Measurements from ENCODE around the gene MROH7.
A peak's percentile ranks its signal among the peaks of the same experiment; 100 is the strongest.

The MROH7 gene

DNA sequence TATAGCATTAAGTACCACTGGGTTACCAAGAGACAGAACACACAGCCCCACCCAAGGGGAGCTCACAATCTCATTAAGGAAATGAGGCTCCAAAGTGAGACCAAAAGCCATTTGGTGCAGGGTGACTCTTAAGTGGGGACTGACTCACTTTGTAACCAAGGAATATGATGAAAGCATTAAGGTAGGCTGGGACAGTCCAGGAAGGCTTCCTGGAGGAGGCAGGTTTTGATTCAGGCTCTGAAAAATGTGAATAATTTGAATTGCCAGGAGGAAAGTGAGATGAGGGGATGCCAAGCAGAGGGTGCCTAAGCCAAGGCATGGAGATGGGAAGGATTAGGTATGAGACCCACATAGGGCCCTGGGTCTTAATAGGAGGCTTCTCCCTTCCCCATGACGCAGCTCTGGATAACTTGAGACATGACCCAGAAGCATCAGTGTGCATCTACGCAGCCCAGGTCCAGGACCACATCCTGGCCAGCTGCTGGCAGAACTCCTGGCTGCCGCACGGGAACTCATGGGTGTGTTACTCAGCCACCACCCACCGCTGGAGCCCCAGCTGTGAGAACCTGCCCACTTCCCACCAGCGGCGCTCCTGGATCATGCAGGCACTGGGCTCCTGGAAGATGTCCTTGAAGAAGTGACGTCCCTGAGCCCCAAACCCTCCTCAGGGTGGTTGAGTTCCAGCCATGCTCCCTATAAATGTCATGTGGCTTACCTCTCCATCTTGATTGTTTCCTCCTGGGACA, 68.1 kb downstream of the MROH7 start:
- Histone ChIP-seq H3K4me1 (ENCODE audit: control insufficient read depth, insufficient read depth, low read length, poor library complexity, severe bottlenecking) (no peaks in the 10 kb centered on the region), H3K27ac (ENCODE audit: insufficient read depth, low read length, poor library complexity, severe bottlenecking) (no peak overlapping the region), H3K4me3 (ENCODE audit: insufficient read depth, low read depth, low read length, poor library complexity, severe bottlenecking) (no peak overlapping the region), H3K9me3 (ENCODE audit: control insufficient read depth, low read length) (no peaks in the 10 kb centered on the region), H3K36me3 (ENCODE audit: control insufficient read depth, insufficient read depth, low read length) (no peaks in the 10 kb centered on the region), H3K27me3 (replicated peaks; ENCODE audit: control insufficient read depth, insufficient read depth, low read length, poor library complexity, severe bottlenecking) (peaks cover 4% of the 10 kb centered on the region)
- no peak for DNase-seq

DNA sequence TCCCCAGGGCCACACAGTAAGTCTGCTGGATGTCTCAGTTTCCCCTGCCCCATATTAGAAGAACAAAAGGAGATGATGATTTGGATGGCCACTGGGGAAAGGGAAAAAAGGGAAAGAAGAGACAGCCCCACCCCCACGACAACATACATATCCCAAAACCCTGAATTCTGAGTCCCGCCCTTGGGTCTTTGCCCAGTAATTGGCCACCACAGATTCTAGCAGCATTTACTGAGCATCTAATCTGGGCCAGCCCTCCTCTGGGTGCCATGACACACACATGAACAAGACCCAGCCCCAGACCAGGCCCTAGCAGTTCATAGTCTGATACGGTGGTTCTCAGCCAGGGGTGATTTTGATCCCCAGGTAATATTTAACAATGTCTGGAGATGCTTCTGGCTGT, 68.8 kb downstream of the MROH7 start:
- Histone ChIP-seq H3K36me3 (ENCODE audit: control insufficient read depth, insufficient read depth, low read length) (no peaks in the 10 kb centered on the region), H3K27ac (ENCODE audit: insufficient read depth, low read length, poor library complexity, severe bottlenecking) (no peak overlapping the region), H3K27me3 (replicated peaks; ENCODE audit: control insufficient read depth, insufficient read depth, low read length, poor library complexity, severe bottlenecking) (peaks cover 4% of the 10 kb centered on the region), H3K4me1 (ENCODE audit: control insufficient read depth, insufficient read depth, low read length, poor library complexity, severe bottlenecking) (peaks cover 5% of the 10 kb centered on the region), H3K9me3 (ENCODE audit: control insufficient read depth, low read length) (no peaks in the 10 kb centered on the region), H3K4me3 (ENCODE audit: insufficient read depth, low read depth, low read length, poor library complexity, severe bottlenecking) (no peak overlapping the region)
- no peak for DNase-seq

DNA sequence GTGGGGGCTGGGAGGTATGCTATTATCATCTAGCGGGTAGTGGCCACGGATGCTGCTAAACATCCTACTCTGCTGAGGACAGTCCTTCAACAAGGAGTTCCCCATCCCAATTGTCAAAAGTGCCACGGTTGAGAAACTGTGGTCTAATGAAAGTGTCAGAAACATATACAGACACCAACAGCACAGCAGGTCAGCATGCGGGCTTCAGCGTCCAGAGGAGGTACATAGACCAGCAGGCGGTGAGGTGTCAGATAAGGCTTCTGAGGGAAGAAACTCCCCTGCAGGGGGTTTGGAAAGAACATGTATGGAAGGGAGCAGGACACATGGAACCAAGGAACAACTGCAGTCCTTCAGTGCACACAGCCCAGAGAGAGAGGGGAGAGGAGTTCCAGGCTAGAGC, 69.3 kb downstream of the MROH7 start:
- Histone ChIP-seq H3K9me3 (ENCODE audit: control insufficient read depth, low read length) (no peaks in the 10 kb centered on the region), H3K27ac (ENCODE audit: insufficient read depth, low read length, poor library complexity, severe bottlenecking) (no peak overlapping the region), H3K36me3 (ENCODE audit: control insufficient read depth, insufficient read depth, low read length) (no peaks in the 10 kb centered on the region), H3K27me3 (replicated peaks; ENCODE audit: control insufficient read depth, insufficient read depth, low read length, poor library complexity, severe bottlenecking) (peaks cover 4% of the 10 kb centered on the region), H3K4me1 (ENCODE audit: control insufficient read depth, insufficient read depth, low read length, poor library complexity, severe bottlenecking) (peaks cover 5% of the 10 kb centered on the region), H3K4me3 (ENCODE audit: insufficient read depth, low read depth, low read length, poor library complexity, severe bottlenecking) (no peak overlapping the region)
- no peak for DNase-seq

DNA sequence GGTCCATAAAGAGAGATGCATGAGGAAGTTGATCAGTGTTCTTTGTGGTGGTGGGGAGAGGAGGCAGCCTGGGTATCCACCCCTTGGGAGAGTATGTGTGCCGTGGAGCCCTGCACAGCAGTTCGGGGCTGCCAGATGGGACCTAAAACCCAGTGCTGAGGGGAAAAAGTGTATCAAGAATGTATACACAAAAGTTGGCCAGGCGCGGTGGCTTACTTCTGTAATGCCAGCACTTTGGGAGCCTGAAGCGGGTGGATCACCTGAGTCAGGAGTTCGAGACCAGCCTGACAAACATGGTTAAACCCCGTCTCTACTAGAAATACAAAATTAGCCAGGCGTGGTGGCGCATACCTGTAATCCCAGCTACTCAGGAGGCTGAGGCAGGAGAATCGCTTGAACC, 70.0 kb downstream of the MROH7 start:
- Histone ChIP-seq H3K4me3 (ENCODE audit: insufficient read depth, low read depth, low read length, poor library complexity, severe bottlenecking) (no peak overlapping the region), H3K27ac (ENCODE audit: insufficient read depth, low read length, poor library complexity, severe bottlenecking) (no peak overlapping the region), H3K36me3 (ENCODE audit: control insufficient read depth, insufficient read depth, low read length) (no peaks in the 10 kb centered on the region), H3K27me3 (replicated peaks; ENCODE audit: control insufficient read depth, insufficient read depth, low read length, poor library complexity, severe bottlenecking) (peaks cover 4% of the 10 kb centered on the region), H3K4me1 (ENCODE audit: control insufficient read depth, insufficient read depth, low read length, poor library complexity, severe bottlenecking) (peaks cover 5% of the 10 kb centered on the region), H3K9me3 (ENCODE audit: control insufficient read depth, low read length) (no peaks in the 10 kb centered on the region)
- no peak for DNase-seq

DNA sequence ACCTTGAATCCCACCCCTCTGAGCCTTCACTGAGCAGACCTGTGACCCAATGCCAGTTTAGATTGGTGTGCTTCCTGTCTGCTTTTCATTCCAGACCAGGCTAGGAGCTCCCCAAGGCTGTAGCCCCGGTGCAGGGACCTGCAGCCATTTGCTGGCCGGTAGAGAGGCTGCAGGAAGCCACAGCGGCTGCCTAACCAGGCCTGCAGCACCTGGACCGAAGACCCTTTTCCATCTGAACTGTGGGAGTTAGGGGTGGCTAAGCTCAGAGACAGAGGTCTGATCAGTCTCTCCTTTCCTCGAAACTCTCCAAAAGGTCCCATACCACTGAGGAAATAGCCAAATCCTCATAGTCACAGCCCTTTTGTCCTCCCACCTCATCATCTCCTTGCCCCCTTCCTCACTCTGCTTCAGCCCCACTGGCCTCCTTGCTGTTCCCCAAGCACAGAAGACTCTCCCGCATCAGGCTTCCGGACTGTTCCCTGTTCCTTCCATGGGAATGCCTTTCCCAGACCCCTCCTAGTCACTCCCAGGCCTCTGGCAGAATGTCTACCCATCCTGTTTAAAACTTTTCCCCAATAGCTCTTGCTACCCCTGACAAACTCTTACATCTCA, 73.4 kb downstream of the MROH7 start:
- Histone ChIP-seq H3K4me3 (ENCODE audit: insufficient read depth, low read depth, low read length, poor library complexity, severe bottlenecking) (peak overlapping the region; percentile 83), H3K9me3 (ENCODE audit: control insufficient read depth, low read length) (no peaks in the 10 kb centered on the region), H3K27me3 (replicated peaks; ENCODE audit: control insufficient read depth, insufficient read depth, low read length, poor library complexity, severe bottlenecking) (no peaks in the 10 kb centered on the region), H3K4me1 (ENCODE audit: control insufficient read depth, insufficient read depth, low read length, poor library complexity, severe bottlenecking) (peaks cover 5% of the 10 kb centered on the region), H3K36me3 (ENCODE audit: control insufficient read depth, insufficient read depth, low read length) (peaks cover 14% of the 10 kb centered on the region), H3K27ac (ENCODE audit: insufficient read depth, low read length, poor library complexity, severe bottlenecking) (peak overlapping the region; percentile 71)
- DNase-seq = no peak

DNA sequence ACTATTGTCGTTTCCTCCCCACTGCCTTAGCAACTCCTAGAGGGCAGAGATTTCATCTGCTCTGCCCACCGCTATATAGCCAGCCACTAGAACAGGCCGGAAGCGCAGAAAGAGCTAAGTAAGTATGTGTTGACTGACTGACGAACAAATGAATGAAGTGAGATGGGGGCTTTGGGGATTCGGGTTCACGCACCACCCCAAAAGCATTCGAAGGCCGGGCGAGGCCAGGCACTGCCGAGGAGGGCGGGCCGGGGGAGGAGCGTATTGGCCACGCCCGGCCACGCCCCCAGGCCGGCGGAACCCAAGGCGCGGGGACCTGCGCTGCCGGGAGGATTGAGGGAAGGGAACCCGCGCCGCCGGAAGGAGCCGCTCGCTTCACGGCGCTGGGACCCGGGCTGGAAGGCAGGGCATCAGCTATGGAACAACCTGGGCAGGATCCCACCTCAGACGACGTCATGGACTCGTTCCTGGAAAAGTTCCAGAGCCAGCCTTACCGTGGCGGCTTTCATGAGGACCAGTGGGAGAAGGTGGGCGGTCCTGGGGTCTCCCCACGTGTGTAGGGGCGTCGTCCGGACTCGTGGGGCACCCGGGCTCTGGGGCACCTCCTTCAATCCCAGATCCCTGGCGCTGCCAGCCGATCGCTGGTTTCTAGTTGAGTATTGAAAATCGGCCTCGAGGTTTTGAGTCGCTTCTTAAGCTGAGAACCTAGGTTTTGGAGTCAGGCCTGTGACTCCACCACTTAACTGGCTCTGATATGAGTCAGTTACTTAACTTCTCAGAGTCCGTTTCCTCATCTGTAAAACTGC, 74.1 kb downstream of the MROH7 start, which contains the start of gene TTC4:
TTC4 (plus strand) TSS at position 369 of the 806 bp plus-strand sequence; CDS start at position 417, 48 bp downstream.
- Histone ChIP-seq H3K4me3 (ENCODE audit: insufficient read depth, low read depth, low read length, poor library complexity, severe bottlenecking) (peak within 1 kb of the TSS; percentile 83), H3K27me3 (replicated peaks; ENCODE audit: control insufficient read depth, insufficient read depth, low read length, poor library complexity, severe bottlenecking) (no peaks in the 10 kb centered on the region), H3K9me3 (ENCODE audit: control insufficient read depth, low read length) (no peaks in the 10 kb centered on the region), H3K27ac (ENCODE audit: insufficient read depth, low read length, poor library complexity, severe bottlenecking) (peak within 1 kb of the TSS; percentile 71), H3K36me3 (ENCODE audit: control insufficient read depth, insufficient read depth, low read length) (peaks cover 14% of the 10 kb centered on the region), H3K4me1 (ENCODE audit: control insufficient read depth, insufficient read depth, low read length, poor library complexity, severe bottlenecking) (peaks cover 5% of the 10 kb centered on the region)
- DNase-seq = peak; percentile 65 to 67 (median 67)

DNA sequence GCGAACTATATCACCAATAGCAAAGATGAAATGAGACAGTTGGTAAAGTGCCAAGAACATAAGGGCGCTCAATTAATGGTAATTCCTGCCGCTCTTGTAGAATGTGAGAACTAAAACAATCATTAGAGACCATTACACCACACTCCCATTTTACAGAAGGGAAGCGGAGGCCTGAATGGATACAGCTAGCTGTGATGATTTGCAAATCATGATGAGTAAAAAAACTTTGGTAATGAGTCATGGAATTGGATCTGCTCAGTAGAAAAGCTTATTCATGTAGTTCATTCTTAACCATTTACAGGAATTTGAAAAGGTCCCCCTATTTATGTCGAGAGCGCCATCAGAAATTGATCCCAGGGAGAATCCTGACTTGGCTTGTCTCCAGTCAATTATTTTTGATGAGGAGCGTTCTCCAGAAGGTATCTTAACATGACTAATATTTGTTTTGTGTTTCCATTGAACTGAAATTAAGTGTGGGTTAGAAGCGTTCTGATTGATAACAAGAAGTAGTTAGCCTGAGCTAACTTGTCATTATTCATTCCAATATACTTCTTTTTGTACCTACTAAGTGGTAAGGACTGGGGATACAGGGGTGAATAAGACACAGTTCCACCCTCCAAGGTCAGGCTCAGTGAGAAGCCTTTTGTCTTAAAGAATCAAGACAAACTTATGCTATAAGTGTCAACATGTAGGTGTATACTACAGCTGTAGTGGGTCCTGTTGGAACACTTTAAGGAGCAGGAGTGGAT, 74.9 kb downstream of the MROH7 start:
- Histone ChIP-seq H3K9me3 (ENCODE audit: control insufficient read depth, low read length) (no peaks in the 10 kb centered on the region), H3K36me3 (ENCODE audit: control insufficient read depth, insufficient read depth, low read length) (peaks cover 19% of the 10 kb centered on the region), H3K27me3 (replicated peaks; ENCODE audit: control insufficient read depth, insufficient read depth, low read length, poor library complexity, severe bottlenecking) (no peaks in the 10 kb centered on the region), H3K27ac (ENCODE audit: insufficient read depth, low read length, poor library complexity, severe bottlenecking) (peak overlapping the region; percentile 71), H3K4me3 (ENCODE audit: insufficient read depth, low read depth, low read length, poor library complexity, severe bottlenecking) (peak overlapping the region; percentile 83), H3K4me1 (ENCODE audit: control insufficient read depth, insufficient read depth, low read length, poor library complexity, severe bottlenecking) (peaks cover 5% of the 10 kb centered on the region)
- DNase-seq = no peak

DNA sequence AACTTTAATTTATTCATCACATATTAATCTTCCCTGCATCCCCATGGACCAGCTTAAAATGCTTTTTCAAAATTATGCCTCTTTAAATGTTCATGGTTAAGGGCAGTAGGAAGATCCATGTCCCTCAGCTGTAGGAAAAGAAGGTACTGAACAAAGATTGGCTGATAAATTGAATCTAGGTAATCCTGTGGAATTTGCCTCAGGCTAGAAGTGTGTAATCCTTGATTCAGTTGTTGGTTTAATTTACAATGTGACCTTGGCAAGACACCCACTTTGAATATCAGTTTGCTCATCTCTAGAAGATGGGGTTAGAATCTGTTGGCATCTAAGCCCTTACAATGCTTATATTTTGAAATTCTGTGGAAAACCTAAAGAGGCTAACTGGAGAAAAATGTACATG, 80.1 kb downstream of the MROH7 start:
- no peaks in the 10 kb centered on the region for H3K27me3 ChIP-seq (replicated peaks; ENCODE audit: control insufficient read depth, insufficient read depth, low read length, poor library complexity, severe bottlenecking)
- no peak for DNase-seq
- H3K9me3 ChIP-seq (ENCODE audit: control insufficient read depth, low read length) = no peaks in the 10 kb centered on the region
- H3K4me3 ChIP-seq (ENCODE audit: insufficient read depth, low read depth, low read length, poor library complexity, severe bottlenecking) = no peak overlapping the region
- no peaks in the 10 kb centered on the region for H3K4me1 ChIP-seq (ENCODE audit: control insufficient read depth, insufficient read depth, low read length, poor library complexity, severe bottlenecking)
- peaks cover 67% of the 10 kb centered on the region for H3K36me3 ChIP-seq (ENCODE audit: control insufficient read depth, insufficient read depth, low read length)
- H3K27ac ChIP-seq (ENCODE audit: insufficient read depth, low read length, poor library complexity, severe bottlenecking) = no peak overlapping the region

DNA sequence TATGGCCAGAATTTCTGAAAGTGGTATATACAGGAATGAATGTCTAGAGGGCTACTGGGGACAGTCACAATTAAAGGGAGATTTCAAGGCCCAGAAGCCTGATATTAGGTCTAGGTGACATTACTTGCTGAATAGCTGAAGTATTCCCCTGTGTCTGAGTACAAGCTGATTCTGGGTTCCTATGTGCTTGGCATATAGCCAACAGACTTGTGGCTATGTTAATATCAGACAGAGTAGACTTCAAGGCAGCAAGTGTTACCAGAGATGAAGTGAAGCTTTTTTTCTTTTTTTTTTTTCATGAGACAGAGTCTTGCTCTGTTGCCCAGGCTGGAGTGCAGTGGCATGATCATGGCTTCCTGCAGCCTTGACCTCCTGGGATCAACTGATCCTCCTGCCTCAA, 82.4 kb downstream of the MROH7 start:
- no peak overlapping the region for H3K4me3 ChIP-seq (ENCODE audit: insufficient read depth, low read depth, low read length, poor library complexity, severe bottlenecking)
- no peak for DNase-seq
- peaks cover 71% of the 10 kb centered on the region for H3K36me3 ChIP-seq (ENCODE audit: control insufficient read depth, insufficient read depth, low read length)

More for the DNA sequence above, 82.4 kb downstream of the MROH7 start:
- no peak overlapping the region for H3K27ac ChIP-seq (ENCODE audit: insufficient read depth, low read length, poor library complexity, severe bottlenecking)
- no peaks in the 10 kb centered on the region for H3K4me1 ChIP-seq (ENCODE audit: control insufficient read depth, insufficient read depth, low read length, poor library complexity, severe bottlenecking)
- H3K9me3 ChIP-seq (ENCODE audit: control insufficient read depth, low read length) = no peaks in the 10 kb centered on the region
- H3K27me3 ChIP-seq (replicated peaks; ENCODE audit: control insufficient read depth, insufficient read depth, low read length, poor library complexity, severe bottlenecking) = no peaks in the 10 kb centered on the region

Data from effector memory CD4-positive, alpha-beta T cell (primary cell).